GM18909 (cell line): Measurements from ENCODE around the gene RHOBTB3.

Experiments used
- ATAC-seq: cut with Tn5 transposase; IDR thresholded peaks from one replicate; pipeline ENCODE4 v1.9.1; 2021; ENCODE audit warnings: mild to moderate bottlenecking; ENCODE audit not compliant: unreplicated experiment, poor library complexity

The RHOBTB3 gene

DNA sequence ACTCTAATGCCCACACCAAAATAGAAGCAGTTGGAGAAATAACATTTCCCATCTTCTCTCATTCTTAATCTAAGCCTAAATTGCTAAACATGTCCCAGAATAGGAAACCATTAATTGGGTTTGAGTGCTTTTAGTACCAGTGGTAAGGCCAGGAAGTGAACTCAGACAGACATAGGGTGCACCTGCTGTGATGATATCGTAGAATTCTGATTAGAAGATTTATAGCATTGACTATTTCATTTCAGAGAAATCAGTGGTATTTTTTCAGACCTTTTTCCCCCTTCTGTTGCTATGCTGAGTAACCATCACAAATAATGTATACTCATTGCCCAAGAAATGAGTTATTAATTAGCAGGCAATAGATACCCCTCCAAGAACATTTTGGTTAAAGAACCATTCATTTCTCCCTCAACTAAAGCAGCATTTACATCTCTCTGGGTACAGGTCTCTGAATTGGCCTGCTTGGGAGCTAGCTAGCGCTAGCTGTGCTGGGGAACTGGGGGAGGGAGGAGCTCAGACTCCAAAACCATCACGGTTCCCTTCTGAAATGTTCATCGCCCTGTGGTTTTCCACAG is 84.1 kb downstream of the RHOBTB3 start:
- no peak for ATAC-seq

DNA sequence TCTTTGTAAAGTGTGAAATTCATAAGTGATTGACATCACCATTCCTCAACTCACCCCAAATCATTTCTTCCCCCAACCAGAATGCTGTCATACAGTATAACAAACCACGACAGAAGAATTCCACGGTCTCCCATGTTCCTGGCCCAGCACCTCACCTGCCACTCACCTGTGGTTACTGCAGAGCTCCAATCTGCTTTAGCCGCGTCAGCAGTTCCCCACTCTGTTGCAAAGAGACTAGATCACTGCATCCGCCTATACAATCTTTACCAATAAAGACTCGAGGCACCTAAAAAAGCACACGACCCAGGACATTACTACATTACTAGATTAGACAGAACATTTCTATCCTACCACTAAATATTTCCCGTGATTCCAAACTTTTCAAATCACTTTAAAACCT is 85.2 kb downstream of the RHOBTB3 start:
- ATAC-seq, result no peak

DNA sequence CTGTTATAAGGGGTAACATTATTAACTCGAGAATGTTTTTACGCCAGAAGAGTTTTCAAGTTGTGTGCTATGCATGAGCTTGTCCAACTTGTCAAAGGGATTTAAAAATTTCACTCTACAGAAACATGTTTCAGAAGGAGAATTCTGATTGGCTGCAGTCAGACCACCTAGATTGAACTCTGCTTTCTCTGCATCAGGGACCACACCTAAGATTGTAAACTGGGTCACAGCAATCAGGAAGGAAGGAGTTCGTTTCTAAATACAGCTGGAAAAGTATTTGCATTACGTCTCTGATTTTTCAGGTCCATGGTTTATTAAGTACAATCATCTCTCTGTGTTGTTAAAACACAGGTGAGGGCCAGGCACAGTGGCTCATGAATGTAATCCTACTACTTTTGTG is 85.6 kb downstream of the RHOBTB3 start:
- no peak for ATAC-seq

DNA sequence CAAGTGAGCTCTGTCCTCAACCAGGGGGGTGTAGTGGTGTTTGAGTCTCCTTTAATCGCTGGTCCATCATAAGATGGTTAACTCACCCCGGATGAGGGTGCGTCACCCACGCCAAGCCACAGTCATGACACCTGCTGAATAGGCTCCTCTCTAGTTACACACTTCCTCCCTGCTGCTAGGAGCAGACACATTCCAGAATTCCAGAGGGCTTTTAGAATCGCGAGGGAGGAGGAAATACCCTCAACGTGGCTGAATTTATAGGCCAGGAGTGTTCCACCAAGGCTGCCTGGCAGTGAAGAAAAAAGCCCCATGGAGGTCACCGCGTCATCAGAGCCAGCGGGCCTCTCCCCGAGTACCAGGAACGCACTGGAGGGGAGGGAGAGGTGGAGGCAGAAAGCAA is 86.3 kb downstream of the RHOBTB3 start:
- ATAC-seq, result no peak

DNA sequence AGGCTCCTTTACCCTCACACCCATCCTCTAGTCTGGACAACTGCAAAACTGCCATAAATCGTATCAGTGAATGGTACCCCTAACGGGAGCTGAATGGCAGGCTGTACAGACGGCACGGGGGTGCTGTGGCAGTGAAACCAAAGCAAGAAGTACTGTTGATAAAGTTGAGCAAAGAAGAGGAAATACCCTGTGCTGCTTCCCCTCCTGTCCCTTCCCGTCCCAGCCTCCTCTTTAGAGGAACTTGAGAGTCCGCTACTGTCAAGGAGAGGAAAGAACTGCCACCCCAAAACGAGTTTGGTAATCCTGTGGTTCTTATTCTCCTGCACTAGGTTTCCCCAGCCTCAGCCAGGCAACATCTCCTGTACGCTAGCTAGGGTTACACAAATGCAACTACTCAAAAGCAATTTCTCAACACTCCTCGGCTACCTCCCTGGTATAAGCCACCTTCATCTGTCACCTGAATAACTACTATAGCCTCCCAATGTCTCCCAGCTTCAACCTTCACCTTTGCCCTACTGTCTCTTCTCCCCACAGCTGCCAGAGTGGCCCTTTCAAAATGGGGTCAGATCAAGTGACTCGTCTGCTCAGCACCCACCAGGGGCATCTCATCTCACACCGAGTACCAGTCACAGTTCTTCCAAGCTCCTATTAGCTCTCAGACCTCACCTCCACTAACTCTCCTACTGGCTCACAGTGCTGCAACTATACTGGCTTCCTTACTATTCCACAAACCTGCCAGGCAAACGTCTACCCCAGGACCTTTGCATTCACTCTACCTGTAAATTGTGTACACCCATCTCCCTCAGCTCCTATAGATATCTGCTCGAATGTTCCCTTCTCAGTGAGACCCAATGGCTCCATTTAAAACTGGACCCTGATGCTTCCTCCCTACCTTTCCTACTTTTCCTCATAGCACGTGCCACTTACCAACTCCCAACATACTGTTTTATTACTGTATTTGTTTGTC is 87.3 kb downstream of the RHOBTB3 start:
- peak; percentile 22 for ATAC-seq

DNA sequence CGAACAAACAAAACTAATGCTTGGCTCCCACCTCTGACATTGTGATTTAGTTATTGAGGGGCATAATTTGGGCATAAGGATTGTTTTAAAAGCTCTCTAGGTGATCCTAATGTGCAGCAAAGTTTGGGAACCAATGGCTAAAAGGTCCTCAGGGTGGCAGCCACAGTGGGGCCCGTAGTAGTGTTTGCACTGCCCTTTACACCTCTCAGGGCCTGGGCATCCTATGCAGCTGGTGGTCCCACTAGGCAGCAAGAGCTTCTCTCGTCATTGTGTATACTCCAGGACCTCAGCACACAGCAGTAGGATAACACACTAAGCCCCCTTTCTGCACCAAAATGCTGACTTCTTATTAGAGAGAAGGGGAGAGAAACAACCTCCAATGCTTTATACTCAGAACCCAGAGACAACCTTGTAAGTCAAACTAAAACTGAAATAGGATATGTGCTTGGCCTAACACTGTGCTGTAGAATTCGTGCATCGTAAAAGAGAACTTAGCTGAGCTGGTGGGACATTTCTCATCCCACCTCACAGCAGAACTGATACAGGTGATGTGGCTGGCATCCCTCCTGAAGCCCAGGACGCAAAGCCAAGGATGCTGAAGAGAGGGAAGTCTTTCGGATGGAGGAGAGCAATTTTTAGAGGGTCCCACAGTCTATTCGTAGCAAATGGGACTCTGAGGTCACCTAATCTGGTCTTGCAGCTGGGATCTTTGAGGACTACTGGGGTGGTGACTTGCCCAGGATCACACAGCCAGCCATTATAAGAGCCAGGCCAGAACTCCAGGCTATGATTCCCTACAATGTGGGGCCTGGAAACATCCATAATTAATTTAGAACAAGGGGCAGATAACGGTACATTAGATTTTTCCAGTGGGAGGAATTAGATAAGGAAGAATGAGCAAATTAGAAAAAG is 90.2 kb downstream of the RHOBTB3 start:
- ATAC-seq, result no peak

DNA sequence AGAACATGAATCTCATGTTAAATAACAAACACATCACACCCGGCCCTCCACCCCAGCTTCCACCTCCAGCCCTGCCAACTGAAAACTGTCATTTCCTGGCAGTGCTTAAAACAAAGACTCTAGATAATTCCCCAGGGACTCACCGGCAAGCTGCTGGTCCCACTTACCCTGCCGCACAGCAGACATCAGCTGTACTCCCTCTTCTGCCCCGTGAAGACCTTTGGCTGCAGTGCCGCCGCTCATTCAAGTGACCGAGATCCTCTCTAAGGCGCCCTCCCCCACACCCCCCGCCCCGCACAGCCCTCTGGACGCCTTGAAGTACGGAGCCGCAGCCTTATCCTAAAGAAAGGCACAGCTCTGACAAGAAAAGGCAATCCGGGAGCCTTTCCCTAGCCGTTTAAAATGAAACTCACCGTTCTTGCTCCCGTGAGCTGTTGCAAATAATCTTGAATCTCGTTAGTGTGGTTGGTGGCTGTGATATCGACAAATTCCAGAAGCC is 91.0 kb downstream of the RHOBTB3 start:
- ATAC-seq, result peak; percentile 46

DNA sequence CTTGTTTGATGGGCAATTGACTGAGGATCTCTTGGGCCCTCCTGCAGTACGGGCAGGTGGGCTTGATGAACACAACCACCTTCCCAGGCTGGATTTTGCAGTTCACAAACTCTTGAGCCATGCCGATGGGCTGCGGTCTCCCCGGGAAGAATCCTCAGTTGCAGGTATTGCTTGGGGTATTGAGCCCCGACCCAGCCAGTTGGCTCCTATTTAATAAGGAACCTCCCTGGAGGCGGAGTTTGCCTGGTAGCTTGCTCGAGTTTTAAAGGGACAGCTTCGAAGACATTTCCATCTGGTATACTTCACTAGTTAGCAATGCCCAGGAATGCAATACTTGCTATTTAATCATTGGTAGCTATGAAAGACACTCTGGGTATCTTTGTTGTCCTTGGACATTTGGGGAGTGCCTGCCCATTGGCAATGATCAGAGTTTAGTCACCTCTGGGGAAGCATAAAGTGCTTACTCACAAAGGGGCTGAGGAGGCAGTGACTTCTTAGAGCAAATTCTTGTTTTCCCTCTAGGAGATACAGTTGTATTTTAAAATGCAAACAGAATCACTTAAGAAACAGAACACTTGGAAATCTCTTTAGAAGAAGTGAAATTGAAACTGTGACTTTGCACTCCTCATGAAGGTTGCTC is 91.5 kb downstream of the RHOBTB3 start, which contains the start of gene GLRX:
GLRX (minus strand) TSS at position 185 of the 640 bp plus-strand sequence; CDS start at position 121, 64 bp downstream.
- peak; percentile 52 for ATAC-seq

DNA sequence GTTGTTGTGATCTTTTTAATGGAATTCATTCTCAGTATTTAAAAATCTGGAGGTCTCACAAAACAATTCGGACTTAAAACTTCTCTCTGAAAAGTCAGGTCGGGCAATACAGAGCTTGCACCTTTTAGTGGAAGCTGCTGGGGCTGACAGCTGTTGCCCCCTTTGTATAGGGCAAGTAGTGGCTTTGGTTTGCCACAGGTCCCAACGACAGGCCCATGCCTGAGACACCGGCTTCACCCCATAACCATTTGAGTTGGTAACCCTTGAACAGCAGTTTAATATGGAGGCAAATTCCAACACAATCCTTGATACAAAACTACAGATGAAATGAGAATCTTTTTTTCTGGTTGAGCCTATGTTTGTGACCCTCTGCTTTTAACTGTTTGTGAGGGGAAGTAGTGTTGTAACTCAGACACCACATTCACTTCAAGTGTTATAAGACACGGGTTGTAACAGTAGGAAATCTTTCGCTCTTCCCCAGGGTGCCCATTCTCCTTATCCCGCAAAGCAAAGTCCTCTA is 92.1 kb downstream of the RHOBTB3 start:
- no peak for ATAC-seq

DNA sequence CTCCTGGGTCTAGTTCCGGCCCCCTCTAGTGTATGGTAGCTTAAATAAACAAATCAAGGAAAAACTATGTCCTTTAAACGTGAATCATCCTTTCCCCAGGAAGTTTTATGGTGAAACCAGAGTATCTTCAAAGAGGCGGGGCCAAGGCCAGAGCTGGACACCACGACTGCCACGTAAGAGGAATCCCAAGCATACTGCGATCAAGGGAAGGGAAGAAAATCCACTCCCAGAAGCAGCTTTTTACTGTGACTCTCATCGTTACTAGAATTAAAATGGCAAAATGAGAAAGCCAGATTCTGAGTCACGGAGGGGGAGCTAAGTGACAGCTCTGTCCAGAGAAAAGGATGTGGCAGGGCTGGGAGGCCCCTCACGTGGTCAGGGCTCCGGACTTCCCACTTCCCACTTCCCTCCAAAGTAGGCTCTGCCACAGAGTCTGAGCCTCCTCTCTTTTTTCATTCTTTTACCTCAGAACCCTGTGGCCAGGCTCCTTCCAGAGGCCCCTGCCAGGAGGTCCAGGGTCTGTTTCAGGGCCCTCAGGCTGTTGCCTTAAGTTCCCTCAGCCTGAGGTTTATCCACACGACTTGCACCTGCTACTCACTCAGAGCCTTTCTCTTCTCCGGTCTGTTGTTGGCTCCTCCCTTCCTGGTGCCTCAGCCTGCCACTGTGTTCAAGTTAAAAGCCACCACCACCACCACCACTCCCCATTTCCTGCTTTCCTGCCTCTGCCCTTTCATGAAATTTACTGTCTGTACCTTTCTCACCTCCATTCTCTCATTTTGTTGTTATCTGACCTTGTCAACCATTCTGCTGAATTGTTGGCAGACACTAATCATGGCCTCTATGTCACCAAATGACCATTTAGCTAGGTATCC is 92.8 kb downstream of the RHOBTB3 start:
- peak; percentile 53 for ATAC-seq

DNA sequence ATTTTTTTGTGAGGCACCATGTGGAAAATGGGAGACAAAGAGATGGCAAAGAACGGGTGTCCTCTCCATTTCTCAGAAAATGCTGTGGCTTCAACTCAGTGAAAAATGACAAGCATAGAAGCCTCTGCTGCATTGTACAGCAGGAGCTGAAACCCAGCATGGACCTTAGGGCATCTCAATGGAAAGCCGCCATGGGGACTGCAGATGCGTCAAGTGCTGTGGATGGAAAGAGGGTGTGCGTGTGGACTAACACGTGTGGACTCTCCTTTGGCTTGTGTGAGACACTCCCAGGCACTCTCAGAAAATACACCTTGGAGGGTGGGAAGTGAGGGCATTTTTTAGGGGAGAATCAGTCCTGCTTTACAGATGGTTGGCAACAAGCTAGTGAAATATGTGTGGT is 93.6 kb downstream of the RHOBTB3 start:
- no peak for ATAC-seq

DNA sequence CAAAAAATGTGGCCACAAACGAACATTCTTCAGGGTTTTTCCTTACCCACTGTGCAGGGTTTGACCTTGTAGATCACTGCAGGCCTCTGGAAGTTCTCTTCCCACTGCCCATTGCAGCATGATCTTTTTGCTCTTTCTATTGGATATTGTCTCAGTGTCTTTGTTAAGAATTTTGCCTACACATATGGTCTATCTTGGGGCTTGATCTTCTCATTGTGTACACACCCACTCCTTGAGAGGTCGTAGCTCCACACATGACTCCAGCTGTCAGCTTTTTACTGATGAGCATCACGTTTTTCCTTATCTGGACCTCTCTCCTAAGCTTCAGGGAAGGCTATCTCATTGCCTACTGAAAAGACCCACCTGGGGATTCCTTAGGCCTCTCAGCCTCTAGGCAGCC is 94.4 kb downstream of the RHOBTB3 start:
- no peak for ATAC-seq

DNA sequence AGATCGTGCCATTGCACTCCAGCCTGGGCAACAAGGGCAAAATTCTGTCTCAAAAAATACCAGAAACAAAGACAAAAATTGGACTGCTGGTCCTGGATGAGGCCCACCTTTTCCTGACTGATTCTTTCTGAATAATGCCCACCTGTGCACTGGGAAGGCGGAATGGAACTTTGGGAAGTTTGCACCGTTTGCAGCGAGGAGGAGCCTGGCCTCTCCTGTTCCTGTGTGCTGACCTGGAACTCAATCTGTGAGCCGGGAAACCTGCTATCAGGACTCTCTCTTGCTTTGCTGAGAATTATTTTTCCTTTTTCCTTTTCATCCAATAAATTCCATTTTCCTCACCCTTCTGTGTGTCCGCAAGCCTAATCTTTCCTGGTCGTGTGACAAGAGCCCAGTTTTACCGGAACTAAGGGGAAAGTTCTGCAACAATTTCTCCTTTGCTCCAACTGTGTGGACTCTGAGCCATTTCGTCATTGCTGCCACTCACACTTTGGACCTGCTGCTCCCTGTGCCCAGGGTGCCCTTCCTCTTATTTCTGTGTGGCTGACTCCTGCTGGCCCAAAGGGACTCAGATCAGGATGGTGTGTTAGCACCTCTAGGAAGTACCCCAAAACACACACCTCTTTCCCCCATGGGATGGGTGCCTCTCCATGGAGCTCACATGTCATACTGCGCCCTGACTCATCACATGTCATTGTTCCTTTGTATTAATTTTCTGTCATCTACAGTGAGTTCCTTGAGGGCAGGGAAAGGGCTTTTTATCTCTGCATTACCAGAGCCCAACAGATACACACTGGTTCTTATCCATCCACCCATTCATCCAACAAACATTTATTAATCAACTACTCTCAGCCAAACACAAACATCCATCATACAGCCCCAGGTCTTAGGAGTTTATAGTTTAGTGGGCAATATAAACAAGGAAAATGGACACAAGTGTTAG is 96.1 kb downstream of the RHOBTB3 start:
- ATAC-seq, result no peak

DNA sequence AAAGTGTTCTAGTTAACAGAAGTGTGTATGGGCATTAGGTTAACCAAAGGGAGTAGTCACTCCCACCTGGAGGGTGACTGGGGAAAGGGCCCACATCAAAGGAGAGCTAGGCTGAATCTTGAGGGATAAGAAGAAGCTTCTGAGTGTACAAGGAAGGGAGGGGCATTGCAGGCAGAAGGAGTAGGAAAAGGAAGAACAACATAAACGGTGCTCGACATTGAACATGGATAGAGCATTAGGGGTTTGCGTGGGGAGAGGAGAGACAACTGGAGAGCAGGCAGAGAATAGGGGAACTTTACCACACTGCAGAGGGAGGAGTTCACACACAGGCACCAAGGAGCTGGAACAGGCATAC is 96.7 kb downstream of the RHOBTB3 start:
- no peak for ATAC-seq

DNA sequence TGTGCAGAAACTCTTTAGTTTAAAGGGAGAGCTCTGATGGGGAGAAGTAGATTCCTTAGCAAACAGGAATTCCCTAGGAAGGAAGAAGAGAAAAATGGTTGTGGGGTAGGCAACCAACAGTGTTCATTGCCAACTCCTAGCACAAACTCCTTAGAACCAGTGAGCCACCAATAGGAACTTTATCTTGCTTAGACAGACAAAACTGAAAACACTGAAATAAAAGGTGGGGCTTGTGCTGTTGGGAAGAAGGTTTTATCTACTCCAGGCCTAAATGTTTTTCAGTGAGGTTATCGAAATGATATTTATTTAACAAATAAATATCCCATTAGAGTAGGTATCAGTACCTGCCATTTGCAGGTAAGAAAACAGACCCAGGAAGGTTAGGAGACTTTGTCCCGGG is 99.1 kb downstream of the RHOBTB3 start:
- no peak for ATAC-seq

DNA sequence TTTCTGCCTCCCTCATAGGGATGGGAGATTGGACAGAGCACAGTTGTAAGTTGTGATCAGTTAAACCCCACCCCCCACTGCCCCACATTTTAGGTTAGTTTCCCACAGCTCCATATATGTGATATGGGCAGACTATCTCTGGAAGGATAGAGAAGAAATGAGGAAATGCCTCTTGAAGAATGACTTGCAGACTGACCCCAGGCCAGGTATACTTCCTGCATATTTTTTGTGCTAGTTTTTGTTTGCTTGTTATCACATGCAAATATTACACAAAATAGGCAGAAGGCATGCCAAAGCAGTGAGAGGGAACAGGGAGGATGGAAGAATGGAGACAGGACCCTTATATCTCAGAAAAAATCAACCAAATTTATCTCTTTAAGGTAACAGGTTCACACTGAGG is 101.5 kb downstream of the RHOBTB3 start:
- no peak for ATAC-seq

DNA sequence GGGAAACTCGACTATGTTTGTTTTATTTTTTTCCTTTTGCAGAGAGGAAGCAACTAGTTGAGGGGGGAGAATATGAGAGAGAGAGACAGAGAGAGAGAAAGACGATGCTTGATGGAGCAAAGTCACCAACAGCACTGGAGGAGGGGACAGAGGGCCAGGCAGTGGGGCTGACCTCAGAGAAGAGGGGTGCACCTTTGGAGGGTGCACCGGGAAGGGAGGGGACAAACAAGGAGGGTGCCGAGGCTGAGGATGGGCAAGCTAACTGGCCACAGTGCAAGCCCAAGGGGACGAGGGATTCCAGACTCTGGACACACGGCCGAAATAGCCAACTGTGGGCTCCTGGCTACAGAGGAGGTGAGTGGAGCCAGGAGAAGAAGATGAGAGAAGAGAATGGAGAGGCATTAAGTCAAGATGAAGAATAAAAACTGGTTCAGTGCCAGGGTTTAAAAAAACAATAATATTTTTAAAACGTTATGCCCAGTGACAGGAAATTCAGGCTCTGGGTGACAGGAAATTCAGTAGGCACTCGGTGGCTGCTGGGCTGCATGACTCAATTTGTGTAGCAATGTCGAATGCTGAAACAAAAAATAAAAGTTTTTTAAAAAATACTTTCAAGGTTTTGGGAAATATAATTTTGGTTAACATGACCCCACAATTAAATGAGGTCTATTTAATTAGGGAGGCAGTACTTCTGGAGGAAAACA is 104.7 kb downstream of the RHOBTB3 start:
- no peak for ATAC-seq
